ENCODE data around the gene PDE6C. TPM values are rescaled to one million over a fixed set of nuclear protein-coding genes. Genes with fewer than 3 reads are reported as not detected.

Gene PDE6C
- total and polyA plus RNA-seq, 9 donors = 0.02 TPM; not detected in 8

DNA sequence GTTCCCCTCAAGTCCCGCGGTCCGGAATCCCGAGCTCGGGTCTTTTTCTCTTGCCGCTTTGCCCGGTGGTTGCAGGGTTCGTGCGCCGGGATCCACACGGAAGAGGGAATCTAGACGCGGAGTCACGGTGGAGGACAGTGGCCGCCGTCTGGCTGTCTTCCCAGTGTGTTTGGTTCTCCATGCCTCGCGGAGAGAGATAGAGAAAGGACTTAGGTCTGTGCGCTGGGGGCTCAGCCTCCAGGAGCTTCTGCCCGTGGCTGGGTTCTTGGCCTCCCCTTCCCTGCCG, 44.3 kb upstream of the PDE6C start:
- Histone ChIP-seq H3K36me3 (no peaks in the 10 kb centered on the region), H3K4me1 (ENCODE audit: insufficient read depth) (no peaks in the 10 kb centered on the region), H3K4me3 (no peak overlapping the region), H3K27ac (no peak overlapping the region), H3K27me3 (no peaks in the 10 kb centered on the region), H3K9me3 (no peaks in the 10 kb centered on the region)
- intact Hi-C loops (cut with DNase I) = no loop called here
- WGBS, 3 donors = 2 to 7% (median 3%) methylated on average over 21 of the region's 21 CpGs
- TF ChIP-seq POLR2A (IDR thresholded peaks at IDR 0.05) (no peak), EP300 (IDR thresholded peaks at IDR 0.05) (no peak)
- TF ChIP-seq, protein P1, sequence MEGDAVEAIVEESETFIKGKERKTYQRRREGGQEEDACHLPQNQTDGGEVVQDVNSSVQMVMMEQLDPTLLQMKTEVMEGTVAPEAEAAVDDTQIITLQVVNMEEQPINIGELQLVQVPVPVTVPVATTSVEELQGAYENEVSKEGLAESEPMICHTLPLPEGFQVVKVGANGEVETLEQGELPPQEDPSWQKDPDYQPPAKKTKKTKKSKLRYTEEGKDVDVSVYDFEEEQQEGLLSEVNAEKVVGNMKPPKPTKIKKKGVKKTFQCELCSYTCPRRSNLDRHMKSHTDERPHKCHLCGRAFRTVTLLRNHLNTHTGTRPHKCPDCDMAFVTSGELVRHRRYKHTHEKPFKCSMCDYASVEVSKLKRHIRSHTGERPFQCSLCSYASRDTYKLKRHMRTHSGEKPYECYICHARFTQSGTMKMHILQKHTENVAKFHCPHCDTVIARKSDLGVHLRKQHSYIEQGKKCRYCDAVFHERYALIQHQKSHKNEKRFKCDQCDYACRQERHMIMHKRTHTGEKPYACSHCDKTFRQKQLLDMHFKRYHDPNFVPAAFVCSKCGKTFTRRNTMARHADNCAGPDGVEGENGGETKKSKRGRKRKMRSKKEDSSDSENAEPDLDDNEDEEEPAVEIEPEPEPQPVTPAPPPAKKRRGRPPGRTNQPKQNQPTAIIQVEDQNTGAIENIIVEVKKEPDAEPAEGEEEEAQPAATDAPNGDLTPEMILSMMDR (IDR thresholded peaks at IDR 0.05) = no peak
- DNase-seq = no peak

DNA sequence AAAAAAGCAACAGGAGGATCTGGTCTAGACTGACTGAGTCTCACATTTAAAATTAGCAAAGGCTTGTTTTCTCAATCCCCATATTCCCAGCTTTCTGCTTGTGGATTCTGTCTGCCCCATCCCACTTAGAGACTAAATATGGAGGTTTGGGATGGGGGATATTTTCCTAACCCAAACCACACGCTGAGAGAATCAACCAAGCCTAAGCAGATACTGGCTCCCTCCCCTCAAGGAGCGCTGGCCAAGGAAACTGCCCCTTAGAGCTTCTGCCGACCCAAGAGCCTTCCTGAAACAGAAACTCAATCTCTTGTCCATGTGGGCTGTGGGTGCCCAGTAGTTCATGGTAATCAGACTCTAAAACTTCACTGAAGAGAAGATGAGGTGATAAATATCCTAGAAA, 42.0 kb upstream of the PDE6C start:
- intact Hi-C loops (cut with DNase I) = no loop called here
- Histone ChIP-seq H3K4me1 (ENCODE audit: insufficient read depth) (no peaks in the 10 kb centered on the region), H3K9me3 (no peaks in the 10 kb centered on the region), H3K27ac (no peak overlapping the region), H3K36me3 (no peaks in the 10 kb centered on the region), H3K4me3 (no peak overlapping the region), H3K27me3 (no peaks in the 10 kb centered on the region)
- DNase-seq = no peak
- TF ChIP-seq EP300 (IDR thresholded peaks at IDR 0.05) = no peak
- no peak for TF ChIP-seq POLR2A (IDR thresholded peaks at IDR 0.05)
- WGBS, 3 donors = 18 to 43% (median 20%) methylated on average over 3 of the region's 3 CpGs

DNA sequence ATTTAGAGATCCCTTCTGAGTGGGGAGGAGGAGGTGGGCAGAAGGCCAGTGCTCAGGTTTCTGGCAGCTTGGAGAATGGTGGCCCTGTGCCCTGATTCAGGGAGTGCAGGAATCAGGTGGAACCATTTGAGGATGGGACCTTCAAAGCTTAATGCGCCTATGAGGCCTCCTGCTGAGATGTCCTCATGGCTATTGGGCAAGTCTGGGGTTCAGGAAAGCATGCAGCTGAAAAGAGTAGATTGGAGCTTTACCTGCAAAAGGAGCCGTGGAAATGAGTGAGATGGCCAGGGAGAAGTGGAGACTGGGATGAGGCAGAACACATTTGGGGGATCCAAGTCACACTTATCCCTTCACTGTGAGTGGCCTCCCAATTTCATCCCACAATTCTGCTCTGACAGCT, 39.7 kb upstream of the PDE6C start:
- no peaks in the 10 kb centered on the region for H3K36me3 ChIP-seq
- DNase-seq = no peak
- TF ChIP-seq EP300 (IDR thresholded peaks at IDR 0.05) = no peak
- H3K9me3 ChIP-seq = no peaks in the 10 kb centered on the region
- H3K4me3 ChIP-seq = no peak overlapping the region
- intact Hi-C loops (cut with DNase I) = no loop called here
- no peak overlapping the region for H3K27ac ChIP-seq
- WGBS, 3 donors = 46 to 95% (median 87%) methylated on average over 2 of the region's 2 CpGs
- H3K4me1 ChIP-seq (ENCODE audit: insufficient read depth) = no peaks in the 10 kb centered on the region
- H3K27me3 ChIP-seq = no peaks in the 10 kb centered on the region

DNA sequence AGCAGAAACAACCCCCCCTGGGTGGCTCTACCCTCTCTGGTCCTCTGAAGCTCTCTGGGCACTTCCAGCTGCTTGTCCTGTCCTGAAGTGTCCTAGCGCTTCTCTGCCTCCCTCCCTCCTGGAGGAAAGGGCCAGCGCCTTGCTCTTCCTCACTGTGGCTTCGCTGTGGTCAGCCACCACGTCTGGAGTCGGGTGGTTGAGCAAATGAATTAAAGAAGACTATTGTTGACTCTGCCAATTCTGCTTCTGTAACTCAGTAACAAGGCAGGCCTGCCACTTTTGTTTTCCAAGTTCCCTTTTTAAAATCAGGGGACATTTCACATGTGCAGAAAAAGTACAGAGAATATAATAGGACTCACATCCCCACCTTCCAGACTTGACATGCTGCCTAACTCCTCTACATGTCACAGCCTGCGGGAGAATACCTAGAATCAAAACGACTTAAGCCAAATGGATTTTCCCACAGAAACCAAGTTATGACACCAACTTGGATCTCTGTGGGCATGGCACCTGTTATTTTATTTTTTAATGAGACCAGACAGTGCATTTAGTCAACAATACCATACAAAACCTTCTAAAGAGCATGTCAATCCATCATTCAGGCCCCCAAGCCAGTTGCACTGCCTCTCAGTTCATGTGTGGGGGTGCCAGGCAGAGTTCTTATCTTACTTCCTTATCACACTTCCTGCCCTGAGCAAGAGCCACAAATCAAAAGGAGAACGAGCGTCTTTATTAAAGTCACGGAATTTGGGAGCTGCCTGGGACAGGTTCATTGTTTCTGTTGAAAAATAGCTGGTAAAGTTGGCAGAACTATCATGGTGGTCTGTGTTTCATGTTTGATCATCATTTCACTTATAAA, 39.1 kb upstream of the PDE6C start:
- Histone ChIP-seq H3K4me1 (ENCODE audit: insufficient read depth) (no peaks in the 10 kb centered on the region), H3K4me3 (no peak overlapping the region), H3K36me3 (no peaks in the 10 kb centered on the region), H3K9me3 (no peaks in the 10 kb centered on the region), H3K27me3 (no peaks in the 10 kb centered on the region), H3K27ac (no peak overlapping the region)
- TF ChIP-seq EP300 (IDR thresholded peaks at IDR 0.05) (no peak), POLR2A (IDR thresholded peaks at IDR 0.05) (no peak)
- TF ChIP-seq, protein P1 (IDR thresholded peaks at IDR 0.05) = no peak
- intact Hi-C loops (cut with DNase I) = no loop called here
- no peak for DNase-seq
- WGBS, 3 donors = 37 to 42% (median 39%) methylated on average over 10 of the region's 10 CpGs

DNA sequence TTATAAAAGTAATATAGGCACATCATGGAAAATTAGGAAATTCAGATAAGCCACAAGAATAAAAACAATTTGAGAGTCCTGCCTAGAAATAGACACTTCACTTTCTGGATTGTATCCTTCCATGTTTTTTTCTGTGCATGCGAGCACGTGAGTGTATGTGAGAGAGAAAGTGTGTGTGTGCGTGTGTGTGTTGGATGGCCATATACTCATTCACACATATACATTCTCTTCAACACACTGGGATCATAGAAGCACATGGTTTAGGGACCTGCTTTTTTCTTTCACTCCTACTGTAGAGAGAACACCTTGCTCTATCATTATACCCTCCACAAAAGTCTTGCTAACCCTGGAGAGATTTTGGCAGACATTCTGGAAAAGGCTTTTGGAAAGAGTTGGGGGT, 38.4 kb upstream of the PDE6C start:
- no peak for DNase-seq
- intact Hi-C loops (cut with DNase I) = no loop called here
- Histone ChIP-seq H3K27ac (no peak overlapping the region), H3K36me3 (no peaks in the 10 kb centered on the region), H3K27me3 (no peaks in the 10 kb centered on the region), H3K9me3 (no peaks in the 10 kb centered on the region), H3K4me1 (ENCODE audit: insufficient read depth) (no peaks in the 10 kb centered on the region), H3K4me3 (no peak overlapping the region)
- TF ChIP-seq, protein P1 (IDR thresholded peaks at IDR 0.05) = no peak
- no peak for TF ChIP-seq POLR2A (IDR thresholded peaks at IDR 0.05)
- 72 to 74% (median 73%) methylated on average over 3 of the region's 3 CpGs for WGBS, 3 donors
